ENCODE measurements around the gene ACTR3.

Gene ACTR3

GRCh38 chr2:113962692-113963480 lies 73.0 kb downstream of the ACTR3 start:
- FAIRE-seq (no peak), DNase-seq (ENCODE audit: extremely low spot score, insufficient read length, low read depth) (no peak)

DNA sequence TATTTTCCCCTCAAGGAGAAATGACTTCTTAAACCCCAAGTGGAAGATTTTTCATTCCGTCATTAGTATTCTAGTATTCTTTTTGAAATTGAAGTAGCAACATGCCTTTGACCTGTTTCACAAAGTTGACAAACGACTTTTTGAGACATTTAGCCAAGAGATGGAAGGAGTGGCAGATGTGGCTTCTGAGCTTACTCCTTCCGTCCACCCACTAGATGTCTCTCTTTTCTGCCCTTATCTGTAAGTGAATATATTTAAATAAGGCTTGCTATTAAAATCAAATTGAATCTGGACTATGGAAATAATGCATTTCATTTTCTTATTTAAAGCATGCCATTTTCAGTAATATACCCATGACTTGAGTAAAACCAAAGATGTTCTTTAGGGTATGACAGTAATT lies 74.1 kb downstream of the ACTR3 start:
- DNase-seq (ENCODE audit: extremely low spot score, insufficient read length, low read depth) (no peak), FAIRE-seq (peak; percentile 55)

DNA sequence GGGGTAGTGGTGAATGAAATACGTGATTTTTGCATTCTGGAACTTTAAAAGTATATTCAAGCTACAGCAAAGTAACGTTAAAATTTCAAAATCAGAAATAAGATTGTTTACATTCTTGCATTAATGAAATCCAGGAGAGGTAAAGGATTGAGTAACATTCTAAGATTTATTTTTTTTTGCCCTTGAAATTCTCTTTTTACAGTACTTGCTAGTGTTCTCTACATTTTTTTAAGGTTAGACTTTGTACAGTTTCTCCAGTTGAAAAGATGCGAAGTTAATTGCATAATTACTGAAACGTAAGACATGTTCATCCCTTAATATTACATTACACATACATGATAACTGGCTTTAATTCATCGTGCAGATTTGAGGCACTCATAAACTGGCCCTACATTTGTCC lies 74.5 kb downstream of the ACTR3 start:
- no peak for DNase-seq (ENCODE audit: extremely low spot score, insufficient read length, low read depth)
- FAIRE-seq, result no peak

DNA sequence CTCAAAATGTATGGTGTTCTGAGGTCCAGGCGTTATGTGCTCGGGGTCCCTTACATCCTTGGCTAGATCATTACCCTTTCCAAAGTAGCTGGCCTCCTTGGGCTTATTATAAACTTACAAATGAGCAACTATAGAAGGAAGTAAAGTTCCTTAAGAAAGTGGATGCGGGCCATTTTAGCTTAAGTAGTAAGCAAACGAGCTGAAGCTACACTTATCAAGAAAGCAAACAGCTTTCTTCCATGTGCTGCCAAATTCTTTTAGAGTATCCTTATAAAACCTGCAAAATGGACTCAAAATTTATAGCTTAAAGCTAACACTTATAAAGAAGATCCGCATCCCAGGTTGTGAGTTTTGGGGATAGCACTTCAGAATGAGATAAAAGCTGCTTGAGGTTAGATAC lies 75.3 kb downstream of the ACTR3 start:
- FAIRE-seq (no peak), DNase-seq (ENCODE audit: extremely low spot score, insufficient read length, low read depth) (no peak)

- FAIRE-seq (peak; percentile 71), DNase-seq (ENCODE audit: extremely low spot score, insufficient read length, low read depth) (no peak)
Observed at GRCh38 chr2:113965644-113966043, 75.8 kb downstream of the ACTR3 start.

DNA sequence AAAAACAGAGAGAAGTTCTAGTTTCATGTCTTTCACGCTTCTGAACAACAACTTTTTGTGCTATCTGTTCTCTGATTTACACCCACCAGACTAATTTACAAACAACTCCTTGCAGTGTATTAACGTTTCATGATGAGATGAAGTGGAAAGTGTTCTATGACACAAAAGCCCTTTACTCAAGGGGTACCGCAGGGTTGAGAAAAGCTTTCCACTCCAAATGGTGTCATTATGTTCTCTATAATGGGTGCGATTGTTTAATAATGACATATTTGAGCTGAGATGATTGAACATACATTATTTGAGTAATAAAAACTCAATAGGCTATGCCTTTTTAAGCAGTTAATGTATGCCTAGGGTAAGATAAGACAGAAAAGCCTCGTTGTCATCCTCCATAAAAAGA lies 76.3 kb downstream of the ACTR3 start:
- FAIRE-seq (no peak), DNase-seq (ENCODE audit: extremely low spot score, insufficient read length, low read depth) (no peak)

GRCh38 chr2:113966832-113967231 lies 76.9 kb downstream of the ACTR3 start:
- DNase-seq (ENCODE audit: extremely low spot score, insufficient read length, low read depth), result no peak
- peak; percentile 64 for FAIRE-seq

GRCh38 chr2:113967272-113967671 lies 77.4 kb downstream of the ACTR3 start:
- no peak for FAIRE-seq
- no peak for DNase-seq (ENCODE audit: extremely low spot score, insufficient read length, low read depth)

DNA sequence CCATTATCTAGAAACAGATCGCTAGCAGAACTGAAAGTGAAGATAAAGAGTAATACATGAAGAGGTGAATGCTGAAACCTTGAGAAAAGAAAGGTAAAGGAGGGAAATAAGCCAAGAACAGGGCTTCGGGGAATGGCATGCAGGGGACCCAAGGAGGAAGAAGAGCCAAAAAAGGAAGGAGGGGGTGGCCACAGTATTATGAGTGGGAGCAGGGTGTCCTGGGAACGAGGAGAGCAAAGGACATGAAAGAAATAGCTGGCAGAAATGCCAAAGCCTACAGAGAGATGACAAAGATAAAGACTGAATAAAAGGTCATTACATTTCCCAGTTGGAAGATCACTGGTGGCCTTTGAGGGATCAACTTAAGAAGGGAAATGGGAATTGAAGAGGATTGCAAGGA lies 82.9 kb downstream of the ACTR3 start:
- FAIRE-seq (no peak), DNase-seq (ENCODE audit: extremely low spot score, insufficient read length, low read depth) (no peak)

DNA sequence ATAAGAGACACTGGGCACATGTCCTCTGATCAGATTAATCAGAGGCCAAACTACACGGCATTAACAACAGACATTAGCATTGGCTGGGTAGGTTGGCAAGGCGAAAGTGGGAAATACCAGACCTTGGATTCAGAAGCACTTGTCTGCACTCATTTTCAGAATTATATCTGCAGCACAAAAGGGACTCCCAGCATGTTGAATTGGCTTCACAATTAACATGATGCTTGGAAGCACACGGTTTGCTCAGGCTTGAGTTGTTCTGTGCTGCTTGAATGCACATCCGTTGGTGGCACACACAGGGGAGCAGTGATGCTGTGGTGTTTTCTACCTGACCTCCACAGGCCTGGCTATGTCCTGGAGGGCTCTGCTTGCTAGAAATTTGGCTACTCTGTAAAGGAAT lies 83.9 kb downstream of the ACTR3 start:
- FAIRE-seq, result no peak

DNA sequence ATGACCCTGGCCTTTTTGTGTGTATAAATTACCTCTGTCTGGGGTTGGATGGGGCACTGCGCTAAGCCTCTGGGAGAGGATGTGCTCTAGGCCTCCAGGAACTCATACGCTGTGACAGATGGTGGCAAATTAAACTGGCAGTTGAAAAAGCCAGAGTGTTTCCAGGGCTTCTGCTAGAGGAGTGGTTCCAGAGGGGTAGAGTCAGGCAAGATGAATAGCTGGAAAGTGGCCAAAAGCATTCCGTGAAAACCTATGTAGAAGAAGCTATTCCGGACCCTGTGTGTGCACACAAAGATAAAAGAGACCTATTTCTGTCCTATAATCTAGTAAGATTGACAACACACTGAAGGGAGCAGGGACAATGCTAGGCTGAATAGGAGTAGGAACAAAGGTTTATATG lies 84.8 kb downstream of the ACTR3 start:
- DNase-seq (ENCODE audit: extremely low spot score, insufficient read length, low read depth), result no peak
- FAIRE-seq, result no peak

More for the DNA sequence above, 83.9 kb downstream of the ACTR3 start:
- DNase-seq (ENCODE audit: extremely low spot score, insufficient read length, low read depth), result no peak

DNA sequence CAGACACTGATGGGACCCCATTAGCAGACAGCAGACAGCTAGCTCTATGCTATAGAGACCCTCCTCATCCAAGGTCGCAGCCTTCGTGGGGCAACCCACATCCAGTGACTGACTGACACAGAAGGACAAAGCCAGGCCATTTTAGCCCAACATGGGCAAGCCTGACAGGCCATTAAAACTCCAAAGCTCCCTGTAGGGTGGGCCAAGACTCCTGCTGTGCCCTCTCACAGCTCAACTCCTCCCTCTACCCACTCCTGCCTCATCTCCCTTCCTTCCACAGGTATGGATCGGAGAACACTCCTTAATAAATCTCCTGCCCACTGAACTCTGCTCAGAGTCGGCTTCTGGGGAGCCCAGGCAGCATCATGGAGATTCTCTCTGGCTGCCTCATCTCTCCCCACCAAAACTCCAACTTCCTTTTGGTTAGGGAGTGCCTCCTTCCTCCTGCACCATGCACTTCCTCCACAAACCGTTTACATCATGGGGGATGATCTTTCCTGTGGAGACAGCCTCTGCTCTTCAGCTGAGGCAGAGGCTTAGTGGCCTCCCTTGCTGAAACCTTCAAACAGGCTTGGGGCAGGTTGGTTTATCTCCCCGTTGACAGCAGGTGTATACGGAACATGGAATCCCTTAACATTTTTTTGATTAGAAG lies 86.5 kb downstream of the ACTR3 start:
- DNase-seq (ENCODE audit: extremely low spot score, insufficient read length, low read depth) (no peak), FAIRE-seq (no peak)

DNA sequence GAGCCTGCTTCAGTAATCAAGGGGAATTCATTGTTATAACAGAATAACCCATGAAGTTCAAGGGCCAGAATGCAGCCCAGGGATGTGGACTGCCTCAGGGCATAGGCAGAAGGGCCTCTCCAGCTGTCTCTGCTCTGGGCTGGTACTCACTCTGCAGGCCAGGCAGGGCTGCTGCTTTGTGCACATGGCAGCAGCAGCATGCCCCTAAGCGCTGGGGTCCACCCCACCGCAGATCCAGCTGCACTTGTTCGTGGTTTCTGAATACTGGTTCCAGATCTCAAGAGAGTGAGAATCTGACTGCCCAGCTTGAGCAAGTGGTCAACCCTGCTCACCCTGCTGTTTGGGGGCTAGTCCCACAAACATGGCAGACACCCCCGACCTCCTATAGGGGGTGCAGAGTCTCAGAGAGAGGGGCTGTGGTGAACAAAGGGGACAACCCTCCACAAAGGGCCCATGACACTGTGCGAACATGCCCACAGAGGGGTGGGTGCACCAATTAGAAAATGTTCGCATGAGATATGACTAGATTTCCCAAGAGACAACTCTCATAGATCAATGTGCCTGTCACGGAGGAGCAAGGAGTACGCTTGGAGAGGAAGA lies 87.3 kb downstream of the ACTR3 start:
- DNase-seq (ENCODE audit: extremely low spot score, insufficient read length, low read depth) (no peak), FAIRE-seq (no peak)

DNA sequence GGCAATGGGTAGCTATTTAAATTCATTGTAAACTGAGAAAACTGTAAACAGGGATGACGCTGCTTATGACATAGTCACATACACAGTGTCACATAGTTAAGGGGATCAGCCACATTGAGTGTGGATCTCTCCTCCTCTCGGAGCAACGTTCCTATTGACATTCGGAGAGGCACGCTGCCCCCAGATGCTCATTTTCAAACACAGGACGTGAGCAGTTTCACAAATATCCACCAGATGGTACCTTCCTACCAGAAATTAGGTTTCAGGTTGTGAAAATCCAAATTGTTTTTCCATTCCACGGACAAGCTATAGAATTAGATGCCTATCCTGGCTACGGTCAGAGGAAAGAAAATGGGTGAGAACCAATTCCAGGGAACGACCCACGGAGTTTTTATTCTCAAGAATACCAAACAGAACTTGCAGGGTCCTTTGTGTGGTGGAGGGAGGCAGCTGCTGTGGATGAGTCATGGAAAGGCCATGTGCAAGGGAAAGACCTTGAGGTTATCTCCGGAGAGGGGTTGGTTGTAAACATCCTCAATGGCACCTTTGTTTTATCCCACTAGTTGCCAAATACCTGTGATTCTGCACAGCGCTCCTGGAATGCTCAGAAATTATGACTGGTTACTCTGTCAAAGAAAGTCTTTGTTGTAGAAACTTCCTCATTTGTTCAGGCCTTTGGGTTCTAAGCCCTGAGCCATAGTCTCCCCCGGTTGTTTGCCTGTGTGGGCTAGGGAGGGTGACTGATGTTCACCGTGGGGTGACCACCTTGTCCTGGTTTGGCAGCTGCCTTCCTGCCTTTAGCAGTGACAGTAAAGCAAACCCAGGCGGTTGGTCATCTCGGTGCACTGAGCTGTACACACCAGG lies 88.0 kb downstream of the ACTR3 start:
- DNase-seq (ENCODE audit: extremely low spot score, insufficient read length, low read depth) (no peak), FAIRE-seq (no peak)

GRCh38 chr2:113978524-113979190 lies 88.8 kb downstream of the ACTR3 start:
- FAIRE-seq, result no peak
- no peak for DNase-seq (ENCODE audit: extremely low spot score, insufficient read length, low read depth)

GRCh38 chr2:113979191-113980128 lies 89.6 kb downstream of the ACTR3 start:
- DNase-seq (ENCODE audit: extremely low spot score, insufficient read length, low read depth), result peak; percentile 48
- no peak for FAIRE-seq

DNA sequence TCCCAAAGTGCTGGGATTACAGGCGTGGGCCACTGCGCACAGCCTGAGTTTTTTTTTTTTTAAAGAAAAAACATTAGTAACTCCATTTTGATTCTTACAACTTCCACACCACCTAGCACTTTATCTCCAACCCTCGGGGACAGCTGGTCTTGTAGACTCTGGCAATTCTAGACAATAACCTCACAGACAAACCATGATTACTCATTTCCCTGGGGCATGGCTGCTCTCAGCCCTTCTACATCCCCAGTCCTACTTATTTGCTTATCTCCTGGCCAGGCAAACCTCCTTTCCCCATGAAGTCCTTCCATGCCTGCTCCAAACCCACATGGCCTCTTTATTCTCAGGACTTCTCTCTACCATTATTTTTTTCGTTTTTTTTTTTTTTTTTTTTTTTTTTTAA lies 91.1 kb downstream of the ACTR3 start:
- FAIRE-seq (no peak), DNase-seq (ENCODE audit: extremely low spot score, insufficient read length, low read depth) (no peak)

- FAIRE-seq (no peak), DNase-seq (ENCODE audit: extremely low spot score, insufficient read length, low read depth) (no peak)
Observed at GRCh38 chr2:113981404-113982134, 91.7 kb downstream of the ACTR3 start.

Measured in GM18507 (cell line).